ENCODE measurements around the gene RPS19.
A peak's percentile ranks its signal among the peaks of the same experiment; 100 is the strongest.

The RPS19 gene

GRCh38 chr19:41859618-41860418 is at the start of gene RPS19:
RPS19 (plus strand) TSS chr19:41860255; CDS start chr19:41860775, 520 bp downstream.
- DNase-seq = peak; percentile 97

GRCh38 chr19:41810301-41810700 is 49.8 kb upstream of the RPS19 start:
- DNase-seq = no peak

GRCh38 chr19:41811036-41811435 is 49.0 kb upstream of the RPS19 start:
- DNase-seq = no peak

- DNase-seq = no peak
Observed at GRCh38 chr19:41811981-41812380, 48.1 kb upstream of the RPS19 start.

- no peak for DNase-seq
Observed at GRCh38 chr19:41813911-41814310, 46.1 kb upstream of the RPS19 start.

GRCh38 chr19:41815301-41815700 is 44.8 kb upstream of the RPS19 start:
- DNase-seq = no peak

DNA sequence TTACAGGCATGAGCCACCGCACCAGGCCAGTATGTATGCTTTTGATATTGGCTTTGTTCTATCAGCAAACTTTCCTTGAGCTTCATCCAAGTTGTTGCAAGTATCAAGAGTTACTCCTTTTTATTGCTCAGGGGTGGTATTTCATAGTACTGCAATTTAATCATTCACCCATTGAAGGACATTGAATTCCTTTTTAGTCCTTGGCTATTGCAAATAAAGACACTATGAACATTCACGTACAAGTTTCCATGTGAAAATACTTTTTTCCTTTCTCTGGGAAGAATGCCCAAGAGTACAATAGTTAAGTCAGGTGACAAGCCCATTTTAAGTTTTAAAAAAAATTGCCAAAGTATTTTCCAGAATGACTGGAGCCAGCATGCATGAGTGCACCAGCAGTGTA is 43.3 kb upstream of the RPS19 start:
- DNase-seq = no peak

DNA sequence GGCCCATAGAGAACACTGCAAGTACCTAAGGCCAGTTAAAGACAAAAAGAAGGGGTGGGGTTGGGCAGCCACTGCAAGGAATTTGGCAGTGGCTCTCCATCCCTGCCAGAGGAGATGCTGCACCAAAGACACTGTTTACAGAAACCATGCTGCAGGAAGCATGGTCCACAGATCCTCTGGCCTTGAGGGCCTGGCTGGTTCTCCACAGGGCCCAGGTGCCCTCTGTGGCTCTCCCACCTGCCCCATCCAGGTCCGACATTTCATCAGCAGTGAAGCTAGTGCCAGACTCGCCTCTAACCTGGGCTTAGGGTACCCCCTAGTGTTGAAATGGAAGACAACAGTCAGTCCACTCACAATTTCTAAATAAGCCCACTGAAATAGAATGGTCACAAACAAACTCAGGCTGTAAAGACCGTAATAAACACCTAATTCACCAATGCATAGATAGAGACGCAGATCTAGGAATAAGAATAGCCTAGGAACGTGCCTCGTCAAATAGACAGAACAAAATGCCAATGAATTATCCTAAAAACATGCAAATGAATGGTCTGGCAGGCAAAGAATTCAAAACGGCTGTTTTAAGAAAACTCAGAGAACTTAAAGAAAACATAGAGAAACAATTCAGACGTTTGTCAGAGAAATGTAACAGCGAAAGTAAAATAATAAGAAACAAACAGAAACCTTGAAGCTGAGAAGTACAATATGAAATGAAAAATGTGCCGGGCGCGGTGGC is 38.9 kb upstream of the RPS19 start:
- DNase-seq = no peak

DNA sequence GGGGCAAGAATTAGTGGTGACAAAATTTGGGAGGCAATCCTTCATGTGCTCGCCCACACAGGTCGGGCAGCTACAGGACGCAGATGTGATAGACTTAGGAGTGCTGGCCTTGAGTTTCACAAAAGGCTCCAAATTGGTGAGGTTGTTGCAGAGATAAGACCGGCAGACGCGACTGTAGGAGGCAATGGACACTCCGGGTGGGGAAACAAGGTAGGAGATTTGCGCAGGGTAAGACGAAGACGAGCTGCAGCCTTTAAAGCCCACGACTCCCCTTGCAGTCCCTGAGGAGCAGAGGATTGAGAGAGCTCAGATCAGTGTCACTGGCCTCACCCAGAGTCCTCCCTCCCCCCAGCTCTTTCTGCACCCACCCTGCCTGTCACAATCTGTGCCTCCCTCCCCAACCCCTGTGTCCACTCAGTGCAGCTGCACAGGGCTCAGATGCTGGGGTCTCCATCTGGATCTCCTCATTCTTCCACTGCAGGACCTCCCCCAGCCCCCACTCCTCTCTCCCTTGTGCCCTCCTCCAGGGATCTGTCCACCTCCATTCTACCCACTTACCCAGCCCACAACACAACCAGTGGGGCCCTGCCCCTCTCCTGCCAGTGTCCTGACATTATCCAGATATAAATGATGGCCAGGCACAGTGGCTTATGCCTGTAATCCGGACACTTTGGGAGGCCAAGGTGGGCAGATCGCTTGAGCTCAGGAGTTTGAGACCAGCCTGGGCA is 21.9 kb upstream of the RPS19 start:
- no peak for DNase-seq

DNA sequence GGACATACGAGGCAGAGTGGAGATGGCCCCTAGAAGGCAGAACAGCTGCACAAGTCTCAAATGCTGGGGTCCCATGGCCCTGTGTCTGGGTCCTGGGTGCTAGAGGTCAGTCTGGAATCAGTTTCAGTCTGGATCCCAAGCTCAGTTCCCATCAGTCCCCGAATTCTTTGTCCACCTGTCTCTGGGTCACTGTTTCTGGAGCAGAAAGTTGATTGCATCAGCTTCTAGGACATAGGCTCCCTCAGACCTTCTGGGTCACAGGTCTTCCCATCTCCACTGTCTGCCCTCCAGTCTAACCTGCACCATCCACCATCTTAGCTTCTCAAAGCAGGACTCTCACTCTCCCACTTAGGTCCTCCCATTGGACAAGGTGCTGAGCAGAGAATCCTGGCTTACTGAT is 20.8 kb upstream of the RPS19 start:
- no peak for DNase-seq

GRCh38 chr19:41843371-41843770 is 16.7 kb upstream of the RPS19 start:
- DNase-seq = no peak

DNA sequence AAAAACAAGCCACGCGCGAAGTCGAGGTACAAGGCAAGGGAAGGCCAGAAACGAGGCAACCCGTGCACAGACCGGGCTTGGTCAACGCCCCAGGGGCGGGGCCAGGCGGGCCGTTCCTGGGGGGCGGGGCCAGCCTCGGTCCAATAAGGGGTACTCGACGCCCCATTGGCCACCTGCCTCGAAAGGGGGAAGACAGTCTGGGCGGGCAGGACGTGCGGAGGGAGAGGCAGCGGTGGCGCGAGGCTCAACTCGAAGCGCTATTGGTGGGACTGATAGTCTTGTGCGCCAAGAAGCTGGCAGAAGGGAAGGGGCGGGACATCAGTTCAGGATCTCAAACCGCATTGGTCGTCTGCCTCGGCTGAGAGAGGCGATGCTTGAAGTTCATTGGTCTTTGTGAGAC is 15.5 kb upstream of the RPS19 start, which contains the start of gene LYPD4:
LYPD4 (minus strand) TSS at position 83 of the 400 bp plus-strand sequence. CDS start 5,398 bp downstream, outside the sequence.
- no peak for DNase-seq

- no peak for DNase-seq
Observed at GRCh38 chr19:41845001-41845050, 15.2 kb upstream of the RPS19 start, which contains the start of gene DMRTC2. DMRTC2 (plus strand) TSS chr19:41845042; CDS start chr19:41847429, 2,387 bp downstream.

- no peak for DNase-seq
Observed at GRCh38 chr19:41845051-41845590, 14.9 kb upstream of the RPS19 start.

GRCh38 chr19:41847351-41848105 is 12.5 kb upstream of the RPS19 start:
- no peak for DNase-seq

- DNase-seq = no peak
Observed at GRCh38 chr19:41848666-41849065, 11.4 kb upstream of the RPS19 start.

DNA sequence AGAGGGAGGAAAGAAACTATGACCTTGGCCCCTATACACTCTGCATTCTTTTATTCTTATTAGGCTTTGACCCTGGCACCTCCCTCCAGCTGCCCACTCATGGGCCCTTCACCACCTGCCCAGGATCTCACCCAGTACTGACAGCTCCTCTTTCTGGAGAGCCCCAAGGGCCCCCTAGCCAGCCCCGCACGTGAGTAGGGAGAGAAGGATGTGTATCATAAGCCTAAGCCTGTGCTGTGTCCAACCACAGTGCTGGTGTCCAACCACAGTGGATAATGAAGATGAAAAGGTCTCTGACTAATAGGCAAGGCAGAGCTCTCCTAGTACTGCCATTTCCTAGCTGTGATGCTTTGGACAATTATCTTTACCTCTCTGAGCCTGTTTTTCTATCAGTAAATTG is 11.0 kb upstream of the RPS19 start:
- DNase-seq = no peak

DNA sequence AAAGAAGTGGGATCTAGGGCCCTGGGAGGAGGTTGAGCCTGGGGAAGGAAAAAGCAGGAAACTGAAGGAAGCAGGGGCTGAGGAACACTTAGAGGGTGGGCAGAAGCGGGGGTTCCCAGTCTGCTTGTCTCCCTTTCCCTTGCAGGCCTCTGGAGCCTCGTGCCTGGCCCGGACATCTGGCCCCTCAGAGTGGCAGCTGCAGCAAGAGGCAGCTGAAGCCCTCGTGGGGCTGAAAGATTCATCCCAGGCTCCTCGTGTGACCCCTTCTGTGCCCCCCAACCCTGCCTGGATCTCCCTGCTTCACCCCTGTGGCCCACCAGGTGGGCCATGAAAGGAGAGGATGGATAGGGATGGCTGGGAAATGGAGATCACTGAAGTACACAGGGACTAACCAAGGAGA is 9.7 kb upstream of the RPS19 start:
- no peak for DNase-seq

- no peak for DNase-seq
Observed at GRCh38 chr19:41851456-41851855, 8.6 kb upstream of the RPS19 start.

GRCh38 chr19:41853344-41853743 is 6.7 kb upstream of the RPS19 start:
- no peak for DNase-seq

- DNase-seq = no peak
Observed at GRCh38 chr19:41853768-41854167, 6.3 kb upstream of the RPS19 start.

- DNase-seq = no peak
Observed at GRCh38 chr19:41859213-41859617, 840 bp upstream of the RPS19 start.
